Left kidney (tissue), 2 donors: ENCODE results near the gene AKNA. TPM values are rescaled to one million over a fixed set of nuclear protein-coding genes. Genes with fewer than 3 reads are reported as not detected.

ENCODE experiments used
- DNase-seq: peaks from one replicate; pipeline ENCODE4 v3.0.0-alpha.2; 2013
- polyA plus RNA-seq: library from polyadenylated mRNA; unstranded; fragments of 120-200 nt; gene quantifications from one replicate; pipeline ENCODE4 v1.2.1, GENCODE V29; 2013; ENCODE audit not compliant: insufficient read length

The AKNA gene
- polyA plus RNA-seq, 1 donor, result 11.3 TPM

DNA sequence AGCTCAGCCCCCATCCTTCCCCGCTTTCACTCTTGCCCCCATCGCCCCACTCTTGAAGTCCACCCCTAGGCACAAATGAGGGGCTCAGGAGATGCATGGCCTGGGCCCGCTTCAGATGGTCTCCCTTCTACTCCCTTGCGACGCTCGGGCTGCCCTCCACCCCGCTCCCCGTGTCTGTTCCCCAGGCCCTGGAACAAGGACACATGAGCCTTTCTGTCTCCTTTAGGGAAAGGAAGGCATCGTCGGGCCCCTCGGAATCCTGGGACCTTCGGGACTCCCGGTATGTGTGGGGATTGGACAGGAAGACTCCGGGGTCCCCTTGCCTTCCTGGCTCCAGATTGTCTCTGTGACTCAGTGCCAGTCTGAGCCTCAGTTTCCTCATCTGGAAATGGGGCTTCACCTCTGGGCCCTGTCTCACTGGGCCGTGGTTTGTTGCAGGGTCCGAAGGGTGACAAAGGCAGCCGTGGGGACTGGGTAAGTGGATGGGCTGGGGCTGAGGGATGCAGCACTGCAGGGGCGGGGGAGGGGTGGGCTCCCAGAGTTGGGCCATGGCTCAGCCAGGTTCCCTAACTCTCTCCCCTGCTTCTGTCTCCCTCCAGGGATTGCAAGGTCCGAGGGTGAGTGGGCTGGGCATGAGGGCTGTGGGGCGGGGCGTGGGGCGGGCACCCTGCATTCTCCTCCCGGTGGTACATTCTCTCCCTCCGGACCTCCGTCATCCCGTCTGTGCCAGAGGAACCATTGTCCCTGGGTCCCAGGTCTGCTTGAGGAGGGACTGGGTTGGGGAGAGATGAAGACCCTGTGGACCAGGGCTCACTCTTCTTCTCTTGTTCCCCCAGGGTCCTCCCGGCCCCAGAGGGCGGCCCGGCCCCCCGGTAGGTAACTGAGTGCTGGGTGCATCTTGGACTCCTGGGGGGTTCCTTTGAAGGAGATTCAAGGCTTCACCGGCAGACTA lies 86.7 kb downstream of the AKNA start:
- no peak for DNase-seq

DNA sequence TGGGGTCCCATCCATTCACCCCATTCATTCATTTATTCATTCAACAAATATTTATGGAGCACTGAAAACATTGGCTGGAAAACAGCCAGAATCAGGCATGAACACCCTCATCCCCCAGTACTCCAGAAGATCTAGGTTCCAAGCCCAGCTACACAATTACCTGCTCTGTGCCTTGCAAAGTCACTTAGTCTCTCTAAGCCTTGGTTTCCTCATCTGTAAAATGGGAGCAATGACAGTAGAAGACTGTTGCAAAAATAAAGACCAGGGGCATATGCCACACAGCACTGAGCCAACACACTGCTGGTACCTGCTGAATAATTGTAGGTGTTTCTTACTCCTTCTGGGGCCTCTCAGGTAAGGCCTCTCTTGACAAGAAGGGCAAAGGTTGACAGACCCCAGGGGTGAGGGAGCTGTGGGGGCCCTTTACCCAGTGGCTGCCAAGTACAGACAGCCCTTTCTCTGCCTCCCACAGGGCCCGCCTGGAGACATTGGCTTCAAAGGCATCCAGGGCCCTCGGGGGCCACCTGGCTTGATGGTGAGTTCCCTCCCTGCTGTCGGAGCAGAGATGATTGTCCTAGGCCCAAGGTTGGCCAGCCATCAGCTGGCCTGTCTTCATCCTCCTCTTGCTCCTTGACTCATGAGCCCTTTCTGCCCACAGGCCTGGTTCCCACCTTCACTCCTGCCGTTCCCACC lies 87.5 kb downstream of the AKNA start:
- DNase-seq, result no peak

DNA sequence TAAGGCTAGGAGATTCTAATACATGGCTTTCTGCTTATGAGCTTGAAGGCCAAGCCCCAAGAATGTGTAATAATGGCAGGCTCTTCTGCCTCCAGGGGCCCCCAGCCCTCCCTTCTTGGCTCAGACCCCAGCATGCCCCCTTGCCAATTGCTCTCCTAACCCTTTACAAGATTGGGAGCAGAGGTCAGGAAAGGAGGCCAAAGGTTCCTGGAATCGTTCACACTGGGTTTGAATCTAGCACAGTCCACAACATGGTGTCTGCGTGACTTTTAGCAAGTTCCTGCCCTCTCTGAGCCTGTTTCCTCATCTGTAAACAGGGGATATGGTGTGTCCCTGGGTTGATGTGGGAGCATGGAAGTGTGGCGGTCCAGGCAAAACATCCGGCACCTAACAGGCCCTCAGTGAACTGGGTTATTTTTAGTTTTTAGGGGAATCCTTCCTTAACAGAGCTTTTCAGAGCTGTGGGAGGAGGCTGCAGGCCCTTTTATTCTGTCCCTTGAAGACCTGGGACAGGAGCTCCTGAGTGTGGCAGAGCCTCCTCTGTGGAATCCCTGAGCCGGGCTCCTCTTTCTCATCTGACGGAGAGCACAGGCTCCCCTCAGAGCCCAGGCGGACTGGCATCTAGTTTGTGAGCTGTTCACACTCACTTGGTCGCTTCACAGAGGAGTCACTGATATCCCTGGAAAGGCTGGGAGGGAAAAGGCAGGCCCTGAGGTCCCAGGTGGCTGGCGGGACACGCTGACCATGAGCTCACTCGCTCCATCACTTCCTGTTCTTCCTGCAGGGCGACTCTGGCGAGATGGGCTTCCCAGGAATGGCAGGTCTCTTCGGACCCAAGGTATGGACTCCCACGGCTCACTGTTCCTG lies 88.3 kb downstream of the AKNA start:
- DNase-seq, result no peak

DNA sequence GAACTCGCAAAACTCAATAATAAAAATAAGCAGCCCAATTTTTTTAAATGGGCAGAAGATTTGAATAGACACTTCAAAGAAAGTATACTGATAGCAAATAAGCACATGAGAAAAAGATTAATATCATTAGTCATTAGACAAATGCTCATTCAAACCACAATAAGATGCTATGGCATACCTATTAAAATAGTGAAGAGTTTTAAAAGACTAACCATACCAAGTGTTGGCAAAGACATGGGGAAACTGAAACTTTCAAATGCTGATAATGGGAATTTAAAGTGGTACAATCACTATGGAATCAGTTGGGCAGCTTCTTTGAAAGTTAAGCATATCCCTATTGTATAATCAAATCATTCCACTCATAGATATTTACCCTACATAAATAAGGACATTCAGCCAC lies 91.4 kb downstream of the AKNA start:
- DNase-seq, result no peak

DNA sequence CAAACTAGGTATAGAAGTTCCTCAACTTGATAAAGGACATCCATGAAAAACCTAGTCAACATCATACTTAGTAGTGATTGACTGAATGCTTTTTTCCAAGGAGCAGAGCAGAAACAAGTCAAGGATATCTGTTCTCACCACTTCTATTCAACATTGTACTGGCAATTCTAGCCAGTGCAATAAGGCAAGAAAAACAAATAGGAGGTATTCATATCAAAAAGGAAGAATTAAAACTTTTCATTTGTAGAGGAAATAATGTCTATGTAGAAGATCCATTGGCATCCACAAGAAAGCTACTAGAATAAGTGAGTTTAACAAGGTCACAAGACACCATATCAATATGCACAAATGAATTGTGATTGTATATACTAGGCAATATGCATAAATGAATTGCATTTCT lies 93.1 kb downstream of the AKNA start:
- no peak for DNase-seq

DNA sequence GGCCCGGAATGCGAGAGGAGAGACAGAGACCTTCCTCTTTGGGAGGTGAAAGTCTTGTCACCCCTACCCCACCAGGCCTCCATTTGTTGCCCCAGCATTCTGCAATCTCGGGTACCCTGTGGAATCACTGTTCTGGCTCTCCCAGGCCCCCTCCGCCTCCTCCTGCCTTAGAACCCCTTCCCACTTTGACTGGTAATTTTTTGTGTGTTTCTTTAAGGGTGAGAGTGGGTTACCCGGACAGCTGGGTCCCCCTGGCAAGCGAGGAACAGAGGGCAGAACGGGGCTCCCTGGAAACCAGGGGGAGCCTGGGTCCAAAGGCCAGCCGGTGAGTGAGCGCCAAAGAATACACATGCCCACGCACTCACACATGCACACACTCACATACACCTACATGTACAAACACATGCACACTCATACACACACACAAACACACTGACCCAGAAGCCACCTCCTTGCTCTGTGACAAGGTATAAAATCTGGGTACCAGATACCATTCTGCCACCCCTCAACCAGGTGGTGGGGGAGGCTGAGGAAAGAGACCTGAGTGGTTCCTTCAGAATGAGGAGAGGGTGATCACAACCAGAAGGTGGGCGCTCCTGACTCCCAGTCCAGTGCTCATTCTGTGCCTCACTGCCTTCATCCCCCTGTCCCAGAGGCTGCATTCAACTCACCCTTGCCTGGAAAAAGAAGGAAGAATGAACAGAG lies 95.7 kb downstream of the AKNA start:
- no peak for DNase-seq

DNA sequence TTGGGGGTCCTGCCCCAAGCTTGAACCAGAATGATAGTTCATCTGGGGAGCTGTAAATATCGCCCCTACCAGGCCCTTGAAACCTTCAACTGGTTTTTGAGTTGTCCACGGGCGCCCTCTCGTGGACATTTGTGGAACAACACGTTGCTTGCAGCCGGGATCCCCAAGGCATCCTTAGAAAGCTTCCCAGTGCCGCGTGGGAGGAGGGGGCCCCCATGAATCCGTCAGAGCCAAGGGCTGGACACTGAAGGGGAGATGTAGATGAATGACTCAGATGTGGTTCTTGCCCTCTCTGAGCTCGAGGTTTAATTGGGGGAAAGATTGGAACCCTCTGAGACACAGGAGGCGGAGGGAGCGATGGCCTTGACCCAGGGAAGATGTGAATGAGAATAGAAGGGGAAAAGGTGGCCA lies 96.7 kb downstream of the AKNA start:
- peak; percentile 64 for DNase-seq

DNA sequence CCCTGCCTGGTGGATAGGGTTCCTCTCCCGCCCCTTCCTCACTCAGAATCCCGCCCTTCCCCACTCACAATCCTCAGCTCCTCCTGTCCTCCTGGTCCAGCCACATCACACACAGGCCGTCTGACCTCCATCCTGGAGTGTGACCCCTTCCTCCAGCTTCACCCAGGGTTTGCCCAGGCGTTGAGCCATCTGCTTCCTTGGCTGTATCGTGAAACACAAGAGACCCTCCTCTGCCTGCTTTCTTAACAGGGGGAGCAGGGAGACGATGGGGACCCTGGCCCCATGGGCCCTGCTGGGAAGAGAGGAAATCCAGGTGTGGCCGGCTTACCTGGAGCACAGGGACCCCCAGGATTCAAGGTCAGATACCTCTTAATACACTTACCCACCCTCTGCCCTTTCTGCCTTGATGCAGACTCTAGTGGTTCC lies 97.2 kb downstream of the AKNA start:
- DNase-seq, result no peak

DNA sequence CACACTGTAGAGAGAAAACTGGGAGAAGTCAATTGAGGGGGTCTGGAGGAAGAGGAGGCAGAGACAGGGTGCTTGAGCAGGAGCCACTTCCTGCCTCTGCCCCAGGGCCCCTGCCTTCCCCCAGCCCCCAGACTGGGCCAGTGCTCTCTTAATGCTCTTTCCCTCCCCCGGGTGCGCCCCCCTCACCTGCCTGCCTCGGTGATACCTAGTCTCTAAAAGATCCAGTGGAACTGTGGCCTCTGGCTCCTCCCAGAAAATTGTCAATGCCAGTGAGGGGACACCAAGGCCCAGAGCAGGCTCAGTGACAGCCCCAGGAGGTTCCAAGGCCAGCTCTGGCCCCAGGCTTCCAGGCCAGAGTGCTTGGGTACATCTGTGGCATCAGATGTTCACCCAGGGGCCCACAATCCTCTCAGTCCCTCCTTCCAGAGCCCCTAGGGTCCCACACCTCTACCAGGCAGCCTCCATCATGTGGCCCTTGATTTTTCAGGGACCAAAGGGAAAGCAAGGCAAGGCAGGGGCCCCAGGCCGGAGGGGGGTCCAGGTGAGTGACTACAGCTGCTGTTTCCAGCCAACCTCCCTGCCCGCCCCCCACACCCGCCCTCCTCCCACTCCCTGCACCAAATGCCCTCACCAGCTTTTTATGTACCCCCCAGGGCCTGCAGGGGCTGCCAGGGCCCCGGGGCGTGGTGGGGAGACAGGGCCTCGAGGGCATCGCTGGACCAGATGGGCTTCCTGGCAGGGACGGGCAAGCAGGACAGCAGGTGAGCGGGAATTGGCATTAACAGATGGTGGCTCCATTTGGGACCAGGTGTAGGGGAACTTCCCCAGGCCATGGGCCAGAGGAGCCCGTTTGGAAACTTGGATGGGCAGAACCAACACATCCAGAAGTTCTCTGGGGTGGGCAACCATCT lies 98.0 kb downstream of the AKNA start:
- no peak for DNase-seq

DNA sequence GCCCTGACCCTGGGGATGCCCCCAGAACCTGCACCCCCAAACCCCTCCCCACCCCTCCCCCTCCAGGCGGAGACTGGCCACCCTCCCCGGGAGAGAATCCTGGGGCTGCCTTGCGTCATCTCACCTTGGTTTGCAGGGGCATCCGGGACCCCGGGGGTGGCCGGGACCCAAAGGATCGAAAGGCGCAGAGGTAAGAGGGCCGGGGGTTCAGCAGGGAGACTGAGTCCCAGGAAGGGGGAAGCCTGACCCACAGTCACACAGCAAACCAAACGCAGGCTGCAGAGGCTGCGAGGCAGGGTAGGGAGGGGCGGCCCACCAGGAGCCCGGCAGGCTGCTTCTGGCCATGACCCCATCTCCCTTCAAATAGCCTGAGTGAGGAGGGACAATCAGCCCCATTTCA lies 98.7 kb downstream of the AKNA start:
- no peak for DNase-seq

DNA sequence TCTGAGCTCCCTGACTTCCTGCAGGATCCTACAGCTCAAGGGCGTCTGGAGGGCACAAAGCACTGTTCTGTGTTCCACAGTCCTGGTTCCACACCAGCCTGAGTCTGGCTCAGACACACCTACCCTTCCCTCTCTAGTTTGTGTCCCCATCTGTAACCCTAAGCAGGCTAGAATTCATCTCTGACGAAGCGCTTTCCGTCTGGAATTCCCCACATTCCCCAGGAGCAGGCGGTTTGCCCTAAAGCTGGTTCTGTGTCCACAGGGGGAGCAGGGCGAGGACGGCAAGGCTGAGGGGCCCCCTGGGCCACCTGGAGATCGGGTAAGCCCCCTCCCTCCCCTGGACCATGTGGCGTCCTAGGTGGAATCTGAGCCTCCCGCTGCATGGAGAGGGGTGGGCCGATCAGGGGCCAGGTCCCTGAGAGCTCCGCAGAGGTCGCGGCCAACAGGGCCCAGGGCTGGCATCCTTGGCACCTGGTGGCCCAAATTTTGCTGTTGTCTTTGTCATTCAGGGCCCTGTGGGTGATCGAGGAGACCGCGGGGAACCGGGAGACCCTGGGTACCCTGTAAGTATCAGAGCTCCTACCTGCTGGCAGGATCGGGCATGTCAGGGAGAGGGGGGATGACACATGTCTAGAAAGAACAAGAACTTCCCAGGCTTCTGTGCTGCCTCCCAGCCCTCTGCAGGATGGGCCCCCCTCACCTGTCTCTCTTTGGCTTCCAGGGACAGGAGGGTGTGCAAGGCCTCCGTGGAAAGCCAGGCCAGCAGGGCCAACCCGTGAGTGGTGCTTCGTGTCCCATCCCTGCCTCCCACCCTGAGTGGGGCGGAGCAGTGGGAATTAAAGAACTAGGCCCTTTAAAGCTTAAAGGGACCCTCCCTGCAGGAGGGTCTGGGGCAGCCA lies 99.3 kb downstream of the AKNA start:
- DNase-seq, result no peak

DNA sequence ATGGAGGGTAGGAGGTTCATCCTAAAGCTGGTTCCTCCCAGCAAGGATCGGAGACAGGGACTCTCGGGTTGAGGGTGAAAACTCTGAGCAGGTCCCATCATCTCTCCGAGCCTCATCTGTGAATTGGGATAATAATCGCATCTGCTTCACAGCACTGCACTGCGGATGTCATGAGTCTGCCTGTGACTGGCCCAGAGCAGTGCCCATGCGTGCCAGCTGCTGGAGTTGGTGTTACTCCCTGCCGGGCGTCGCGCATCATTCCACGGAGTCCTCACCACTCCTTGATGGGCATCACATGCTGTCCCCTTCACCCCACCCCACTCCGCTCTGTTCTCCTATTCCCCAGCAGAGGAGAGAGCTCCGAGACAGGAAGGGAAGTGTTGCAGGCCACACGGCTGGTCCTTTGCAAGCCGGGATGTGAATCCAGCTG lies 100.0 kb downstream of the AKNA start:
- no peak for DNase-seq

DNA sequence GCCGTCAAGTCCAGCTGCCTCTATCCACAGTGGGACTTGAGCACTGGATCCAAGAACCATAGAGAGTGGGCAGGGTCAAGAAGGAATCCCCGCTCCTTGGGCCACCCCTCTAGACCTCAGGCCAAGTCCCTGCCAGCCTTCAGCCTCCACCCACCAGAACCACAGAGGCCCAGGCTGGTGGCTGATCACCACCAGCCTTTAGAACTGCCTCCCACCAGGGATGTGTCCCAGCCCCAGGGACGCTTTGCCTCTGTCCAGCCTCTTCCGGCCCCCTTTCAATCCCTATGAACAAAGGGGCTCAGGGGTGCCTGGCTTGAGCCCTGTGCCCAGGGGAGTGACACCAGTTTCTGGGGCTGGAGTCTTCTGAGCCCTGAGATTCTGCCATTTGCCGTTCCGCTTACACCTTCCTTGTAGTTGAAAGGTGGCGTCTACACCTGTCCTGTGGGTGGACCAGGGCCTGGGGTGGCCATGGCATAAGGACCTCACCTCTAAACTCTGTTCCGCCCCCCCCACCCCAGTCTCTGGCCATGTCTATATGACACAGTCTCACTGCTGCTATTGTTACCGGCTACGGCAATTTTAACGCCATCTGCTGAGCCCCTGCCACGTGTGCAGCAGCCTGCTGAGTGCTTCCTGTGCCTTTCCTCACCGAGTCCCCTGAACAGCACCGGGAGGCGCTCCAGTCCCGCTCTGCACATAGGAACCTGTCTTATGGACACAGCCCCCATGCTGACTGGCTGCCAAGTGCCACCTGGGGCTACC lies 100.6 kb downstream of the AKNA start:
- DNase-seq, result no peak

DNA sequence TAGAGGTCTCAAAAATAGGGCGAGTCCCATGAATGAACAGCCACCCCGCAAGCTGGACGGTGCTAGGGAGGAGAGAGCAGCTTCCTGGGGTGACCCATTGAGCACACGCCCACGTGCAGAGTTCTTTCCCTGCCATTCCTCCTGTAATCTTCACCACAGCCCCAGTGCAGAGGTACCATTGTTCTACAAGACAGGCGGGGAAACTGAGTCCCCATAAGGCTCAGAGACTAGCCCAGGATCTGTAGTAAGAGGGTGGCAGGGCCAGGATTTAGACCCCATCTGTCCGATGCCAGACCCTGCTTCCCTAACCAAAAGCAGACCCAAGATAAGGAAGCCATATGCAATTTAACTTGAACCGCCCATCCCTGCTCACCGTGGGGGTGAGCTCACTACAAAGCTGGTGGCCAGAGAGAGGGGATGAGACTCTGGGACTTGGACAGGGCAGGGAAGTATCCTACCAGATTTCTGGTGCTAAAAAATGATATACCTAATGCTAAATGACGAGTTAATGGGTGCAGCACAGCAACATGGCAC lies 101.6 kb downstream of the AKNA start:
- no peak for DNase-seq

DNA sequence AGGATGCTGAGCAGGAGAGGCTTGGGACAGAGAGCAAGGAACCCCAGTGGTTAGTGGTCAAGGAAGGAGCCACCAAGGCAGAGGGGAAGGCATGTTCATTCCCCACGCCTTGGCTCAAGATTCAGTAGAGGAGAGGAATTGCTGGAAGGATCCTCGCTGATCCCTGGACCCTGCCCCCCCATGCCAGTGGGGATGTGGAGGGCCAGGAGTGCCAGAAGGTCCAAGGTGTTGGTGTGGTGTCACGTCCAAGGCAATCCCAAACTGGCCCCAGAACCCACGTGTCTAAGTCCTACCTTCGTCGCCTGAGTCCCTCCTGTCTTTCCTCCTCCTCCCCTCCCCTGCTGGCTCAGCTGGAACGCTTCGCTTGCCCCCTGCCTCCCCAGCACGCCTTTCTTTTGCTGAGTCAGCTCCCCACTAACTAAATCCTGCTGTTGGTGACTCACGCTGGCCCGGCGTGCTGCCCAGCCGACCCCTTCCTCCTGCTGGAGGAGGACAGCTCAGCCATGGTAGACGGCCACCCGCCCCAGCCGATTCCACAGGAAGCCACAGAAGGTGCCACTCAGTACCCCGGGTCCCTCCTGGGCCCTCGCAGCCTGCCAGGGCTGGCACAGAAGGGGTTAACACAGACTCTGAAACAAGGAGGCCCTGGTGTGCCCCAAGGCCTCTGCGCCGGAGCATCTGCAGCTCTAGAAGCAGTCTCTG lies 102.5 kb downstream of the AKNA start:
- DNase-seq, result peak; percentile 54

DNA sequence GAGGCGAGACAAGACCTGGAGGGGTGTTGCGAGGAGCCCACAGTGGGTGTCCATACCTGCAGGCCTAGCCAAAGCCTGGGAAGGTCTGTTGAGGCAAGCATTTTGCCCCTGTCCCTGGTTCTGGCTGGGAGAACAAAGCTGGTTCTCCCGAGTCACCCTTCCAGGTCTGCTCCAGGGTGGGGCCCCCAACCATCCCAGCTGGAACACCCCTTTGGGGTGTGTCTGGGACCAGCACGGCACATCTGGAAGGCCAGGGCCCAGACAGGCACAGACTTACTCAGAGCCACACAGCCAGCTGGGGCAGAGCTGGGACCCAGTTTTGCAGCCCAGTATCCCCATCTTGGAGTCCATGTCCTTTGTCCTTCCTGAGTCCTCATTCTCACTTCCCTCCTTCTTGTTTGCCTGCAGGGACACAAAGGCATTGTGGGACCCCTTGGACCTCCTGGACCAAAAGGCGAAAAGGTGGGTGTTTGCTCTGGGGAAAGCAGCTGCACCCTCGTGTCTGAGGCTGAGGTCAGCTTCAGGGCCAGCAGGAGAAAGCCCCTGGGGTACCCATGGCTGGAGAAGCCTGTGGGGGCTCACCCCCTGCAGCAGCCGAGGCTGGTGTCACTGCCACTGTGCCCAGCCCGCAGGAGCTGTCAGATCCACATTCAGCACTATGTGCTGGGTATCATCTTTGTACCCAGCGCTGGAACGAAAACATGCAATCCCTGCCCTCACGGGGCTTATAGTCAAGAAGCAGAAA lies 103.3 kb downstream of the AKNA start:
- no peak for DNase-seq
